ENCODE results near the gene UVSSA. TPM values are rescaled to one million over a fixed set of nuclear protein-coding genes. Genes with fewer than 3 reads are reported as not detected.

Gene UVSSA
- polyA plus RNA-seq, 1 experiment: 5.8 TPM

GRCh38 chr4:1363513-1363912 is 16.5 kb downstream of the UVSSA start:
- ChIA-PET POLR2A (no interaction called here), CTCF (no interaction called here)
- Histone ChIP-seq H3K27me3 (ENCODE audit: control insufficient read depth, insufficient read depth, low read length) (no peaks in the 10 kb centered on the region), H3K36me3 (ENCODE audit: control insufficient read depth, insufficient read depth, low read length) (peaks cover 3% of the 10 kb centered on the region), H3K4me3 (ENCODE audit: low read depth, low read length) (no peak overlapping the region)
- no peak for TF ChIP-seq CTCF (IDR thresholded peaks at IDR 0.05; ENCODE audit: insufficient read depth, low read depth, low read length)
- DNase-seq (ENCODE audit: low read depth): no peak

DNA sequence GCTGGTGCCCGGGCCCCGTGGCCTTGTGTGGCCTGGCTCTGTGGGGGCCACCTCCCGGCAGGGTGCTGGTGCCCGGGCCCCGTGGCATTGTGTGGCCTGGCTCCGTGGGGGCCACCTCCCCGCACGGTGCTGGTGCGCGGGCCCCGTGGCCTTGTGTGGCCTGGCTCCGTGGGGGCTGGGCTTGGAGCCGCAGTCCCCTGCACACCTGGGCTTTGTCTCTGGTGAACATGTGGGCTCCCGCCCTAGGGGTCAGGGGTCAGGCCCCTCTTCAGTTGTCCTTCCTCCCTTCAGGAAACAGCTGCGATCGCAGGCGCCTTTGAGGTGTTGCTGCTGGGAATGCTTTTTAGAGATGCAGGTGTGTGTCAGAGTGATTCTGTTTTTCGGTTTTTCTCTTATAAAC is 17.2 kb downstream of the UVSSA start:
- CTCF ChIA-PET: interaction anchor here (2.4 kb wide), 1 partner anchor 8 kb away, joined by 9 read pairs; no protein-coding TSS in a partner anchor
- H3K36me3 ChIP-seq (ENCODE audit: control insufficient read depth, insufficient read depth, low read length): peaks cover 5% of the 10 kb centered on the region
- H3K27me3 ChIP-seq (ENCODE audit: control insufficient read depth, insufficient read depth, low read length): no peaks in the 10 kb centered on the region
- TF ChIP-seq CTCF (IDR thresholded peaks at IDR 0.05; ENCODE audit: insufficient read depth, low read depth, low read length): no peak
- POLR2A ChIA-PET: no interaction called here
- DNase-seq (ENCODE audit: low read depth): no peak
- no peak overlapping the region for H3K4me3 ChIP-seq (ENCODE audit: low read depth, low read length)

- Histone ChIP-seq H3K27me3 (ENCODE audit: control insufficient read depth, insufficient read depth, low read length) (no peaks in the 10 kb centered on the region), H3K4me3 (ENCODE audit: low read depth, low read length) (no peak overlapping the region), H3K36me3 (ENCODE audit: control insufficient read depth, insufficient read depth, low read length) (peaks cover 5% of the 10 kb centered on the region)
- no peak for TF ChIP-seq CTCF (IDR thresholded peaks at IDR 0.05; ENCODE audit: insufficient read depth, low read depth, low read length)
- ChIA-PET CTCF (interaction anchor here (0.6 to 2.4 kb wide), 3 partner anchors 8 to 265 kb away, joined by 3 to 9 read pairs (median 5); no protein-coding TSS in a partner anchor), POLR2A (no interaction called here)
- no peak for DNase-seq (ENCODE audit: low read depth)
Measured at GRCh38 chr4:1364748-1365147, 17.7 kb downstream of the UVSSA start.

DNA sequence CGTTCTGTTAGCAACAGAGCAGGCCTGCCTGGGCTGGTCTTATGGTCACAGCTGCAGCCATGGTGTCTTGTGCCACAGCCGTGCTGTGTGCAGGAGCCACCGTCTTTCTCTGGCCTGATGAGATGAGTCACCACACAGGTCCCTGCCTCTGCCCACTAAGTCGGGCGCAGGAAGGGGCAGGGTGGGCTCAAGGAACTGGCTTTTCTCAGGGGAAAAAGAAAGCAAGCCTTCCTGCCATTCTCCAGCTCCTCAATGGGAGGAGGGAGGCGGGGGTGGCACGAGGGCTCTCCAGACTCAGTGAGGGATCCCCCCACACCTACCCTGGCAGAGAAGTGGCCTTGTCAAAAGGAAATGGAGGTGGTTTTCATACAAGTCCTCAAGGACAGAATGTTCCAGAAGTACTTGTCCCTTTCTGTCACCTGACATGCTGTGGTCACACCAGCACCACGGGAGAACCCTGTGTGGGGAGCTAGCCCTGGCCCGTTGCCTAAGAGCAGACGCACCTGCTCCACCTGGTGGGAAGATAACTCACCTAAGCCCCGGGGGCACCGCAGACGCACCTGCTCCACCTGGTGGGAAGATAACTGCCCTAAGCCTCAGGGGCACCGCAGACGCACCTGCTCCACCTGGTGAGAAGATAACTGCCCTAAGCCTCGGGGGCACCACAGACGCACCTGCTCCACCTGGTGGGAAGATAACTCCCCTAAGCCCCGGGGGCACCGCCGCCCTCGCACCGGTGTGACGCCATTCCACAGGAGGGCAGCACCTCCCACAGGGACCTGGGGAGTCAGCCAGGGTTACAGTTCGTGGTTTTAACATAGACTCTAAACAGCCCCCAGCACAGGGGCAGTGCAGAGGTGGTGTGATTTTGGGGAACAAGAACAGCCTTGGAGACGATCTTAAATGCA is 18.5 kb downstream of the UVSSA start:
- Histone ChIP-seq H3K27me3 (ENCODE audit: control insufficient read depth, insufficient read depth, low read length) (no peaks in the 10 kb centered on the region), H3K4me3 (ENCODE audit: low read depth, low read length) (no peak overlapping the region), H3K36me3 (ENCODE audit: control insufficient read depth, insufficient read depth, low read length) (peaks cover 5% of the 10 kb centered on the region)
- ChIA-PET CTCF (interaction anchor here (0.6 to 2.4 kb wide), 3 partner anchors 9 to 264 kb away, joined by 3 to 9 read pairs (median 5); no protein-coding TSS in a partner anchor), POLR2A (no interaction called here)
- no peak for DNase-seq (ENCODE audit: low read depth)
- TF ChIP-seq CTCF (IDR thresholded peaks at IDR 0.05; ENCODE audit: insufficient read depth, low read depth, low read length): no peak

- no peak for DNase-seq (ENCODE audit: low read depth)
- Histone ChIP-seq H3K36me3 (ENCODE audit: control insufficient read depth, insufficient read depth, low read length) (peaks cover 8% of the 10 kb centered on the region), H3K4me3 (ENCODE audit: low read depth, low read length) (no peak overlapping the region), H3K27me3 (ENCODE audit: control insufficient read depth, insufficient read depth, low read length) (no peaks in the 10 kb centered on the region)
- POLR2A ChIA-PET: no interaction called here
- TF ChIP-seq CTCF (IDR thresholded peaks at IDR 0.05; ENCODE audit: insufficient read depth, low read depth, low read length): no peak
- CTCF ChIA-PET: interaction anchor here (0.6 to 2.4 kb wide), 3 partner anchors 10 kb away, joined by 3 to 9 read pairs (median 5); no protein-coding TSS in a partner anchor
Measured at GRCh38 chr4:1366371-1367229, 19.6 kb downstream of the UVSSA start.
